SK-N-SH treated with all-trans-retinoic acid at 6 μM for 48 hours (cell line): Measurements from ENCODE around the gene TXNDC11.

Experiments
- ATAC-seq: fragments of 200-7000 bp; cut with Tn5 transposase; 3 replicates; pipeline ENCODE4 v1.9.1; 2020; ENCODE audit warnings: mild to moderate bottlenecking, moderate library complexity
- ARNTL ChIP-seq: fragments of 450-650 bp; formaldehyde crosslinking; IDR thresholded peaks from 2 replicates; pipeline ENCODE4 v1.5.0; 2020; ENCODE audit warnings: low read depth, mild to moderate bottlenecking, moderate library complexity, borderline replicate concordance
- BACH2 ChIP-seq: fragments of 250-450 bp; sonication (Bioruptor Pico); IDR thresholded peaks from 2 replicates; pipeline ENCODE4 v1.9.0; 2021; ENCODE audit warnings: mild to moderate bottlenecking, borderline replicate concordance
- CREB5 ChIP-seq: fragments of 250-450 bp; sonication (Bioruptor Pico); IDR thresholded peaks from 2 replicates; pipeline ENCODE4 v1.5.1; 2020; ENCODE audit warnings: low read depth, mild to moderate bottlenecking, moderate library complexity
- CSDC2 ChIP-seq: fragments of 250-450 bp; sonication (Bioruptor Pico); IDR thresholded peaks from 2 replicates; pipeline ENCODE4 v1.5.0; 2020; ENCODE audit warnings: mild to moderate bottlenecking, moderate library complexity
- CSRNP3 ChIP-seq: fragments of 250-450 bp; sonication (Bioruptor Pico); IDR thresholded peaks from 2 replicates; pipeline ENCODE4 v1.5.1; 2021; ENCODE audit warnings: mild to moderate bottlenecking, moderate library complexity
- ESRRG ChIP-seq: fragments of 250-450 bp; sonication (Bioruptor Pico); IDR thresholded peaks from 2 replicates; pipeline ENCODE4 v1.6.1; 2021; ENCODE audit warnings: mild to moderate bottlenecking
- GLIS3 ChIP-seq: fragments of 250-450 bp; sonication (Bioruptor Pico); IDR thresholded peaks from 2 replicates; pipeline ENCODE4 v1.5.0; 2020; ENCODE audit warnings: mild to moderate bottlenecking, moderate library complexity
- ISL1 ChIP-seq: fragments of 250-450 bp; sonication (Bioruptor Pico); IDR thresholded peaks from 2 replicates; pipeline ENCODE4 v2.1.2; 2022; ENCODE audit warnings: mild to moderate bottlenecking, moderate library complexity
- OSR1 ChIP-seq: fragments of 250-450 bp; sonication (Bioruptor Pico); IDR thresholded peaks from 2 replicates; pipeline ENCODE4 v1.8.0; 2022; ENCODE audit warnings: moderate library complexity, mild to moderate bottlenecking, inconsistent platforms
- PPARA ChIP-seq: fragments of 250-450 bp; sonication (Bioruptor Pico); IDR thresholded peaks from 2 replicates; pipeline ENCODE4 v1.5.0; 2020; ENCODE audit warnings: mild to moderate bottlenecking, borderline replicate concordance
- SNAI2 ChIP-seq: fragments of 250-450 bp; sonication (Bioruptor Pico); IDR thresholded peaks from 2 replicates; pipeline ENCODE4 v1.5.0; 2020; ENCODE audit warnings: mild to moderate bottlenecking, moderate library complexity
- TCF4 ChIP-seq: fragments of 250-450 bp; sonication (Bioruptor Pico); IDR thresholded peaks from 2 replicates; pipeline ENCODE4 v1.8.0; 2021; ENCODE audit warnings: mild to moderate bottlenecking, moderate library complexity, borderline replicate concordance
- TOX ChIP-seq: fragments of 250-450 bp; sonication (Bioruptor Pico); IDR thresholded peaks from 2 replicates; pipeline ENCODE4 v1.8.0; 2021; ENCODE audit warnings: mild to moderate bottlenecking, moderate library complexity, borderline replicate concordance
- ZC3H10 ChIP-seq: fragments of 250-450 bp; sonication (Bioruptor Pico); IDR thresholded peaks from 2 replicates; pipeline ENCODE4 v1.5.1; 2021; ENCODE audit warnings: mild to moderate bottlenecking, moderate library complexity
- ZFP30 ChIP-seq: fragments of 450-650 bp; formaldehyde crosslinking; IDR thresholded peaks from 2 replicates; pipeline ENCODE4 v1.5.0; 2022; ENCODE audit warnings: mild to moderate bottlenecking, moderate library complexity
- ZNF70 ChIP-seq: fragments of 450-650 bp; formaldehyde crosslinking; IDR thresholded peaks from 2 replicates; pipeline ENCODE4 v1.5.0; 2020; ENCODE audit warnings: mild to moderate bottlenecking, moderate library complexity
- TF ChIP-seq, protein P1 (sequence below): fragments of 250-450 bp; sonication (Bioruptor Pico); IDR thresholded peaks from 2 replicates; pipeline ENCODE4 v1.8.0; 2021; ENCODE audit warnings: low read depth, mild to moderate bottlenecking, moderate library complexity, borderline replicate concordance
- TF ChIP-seq, protein P2 (sequence below): fragments of 250-450 bp; sonication (Bioruptor Pico); IDR thresholded peaks from 2 replicates; pipeline ENCODE4 v1.8.0; 2020; ENCODE audit warnings: mild to moderate bottlenecking, moderate library complexity, borderline replicate concordance
- TF ChIP-seq, protein P3 (sequence below): fragments of 250-450 bp; sonication (Bioruptor Pico); IDR thresholded peaks from 2 replicates; pipeline ENCODE4 v1.5.0; 2020; ENCODE audit warnings: mild to moderate bottlenecking, moderate library complexity

TXNDC11 gene

GRCh38 chr16:11660565-11660964 lies 82.1 kb downstream of the TXNDC11 start:
- TF ChIP-seq, protein P1, sequence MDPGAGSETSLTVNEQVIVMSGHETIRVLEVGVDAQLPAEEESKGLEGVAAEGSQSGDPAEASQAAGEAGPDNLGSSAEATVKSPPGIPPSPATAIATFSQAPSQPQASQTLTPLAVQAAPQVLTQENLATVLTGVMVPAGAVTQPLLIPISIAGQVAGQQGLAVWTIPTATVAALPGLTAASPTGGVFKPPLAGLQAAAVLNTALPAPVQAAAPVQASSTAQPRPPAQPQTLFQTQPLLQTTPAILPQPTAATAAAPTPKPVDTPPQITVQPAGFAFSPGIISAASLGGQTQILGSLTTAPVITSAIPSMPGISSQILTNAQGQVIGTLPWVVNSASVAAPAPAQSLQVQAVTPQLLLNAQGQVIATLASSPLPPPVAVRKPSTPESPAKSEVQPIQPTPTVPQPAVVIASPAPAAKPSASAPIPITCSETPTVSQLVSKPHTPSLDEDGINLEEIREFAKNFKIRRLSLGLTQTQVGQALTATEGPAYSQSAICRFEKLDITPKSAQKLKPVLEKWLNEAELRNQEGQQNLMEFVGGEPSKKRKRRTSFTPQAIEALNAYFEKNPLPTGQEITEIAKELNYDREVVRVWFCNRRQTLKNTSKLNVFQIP: no peak
- TF ChIP-seq, protein P2, sequence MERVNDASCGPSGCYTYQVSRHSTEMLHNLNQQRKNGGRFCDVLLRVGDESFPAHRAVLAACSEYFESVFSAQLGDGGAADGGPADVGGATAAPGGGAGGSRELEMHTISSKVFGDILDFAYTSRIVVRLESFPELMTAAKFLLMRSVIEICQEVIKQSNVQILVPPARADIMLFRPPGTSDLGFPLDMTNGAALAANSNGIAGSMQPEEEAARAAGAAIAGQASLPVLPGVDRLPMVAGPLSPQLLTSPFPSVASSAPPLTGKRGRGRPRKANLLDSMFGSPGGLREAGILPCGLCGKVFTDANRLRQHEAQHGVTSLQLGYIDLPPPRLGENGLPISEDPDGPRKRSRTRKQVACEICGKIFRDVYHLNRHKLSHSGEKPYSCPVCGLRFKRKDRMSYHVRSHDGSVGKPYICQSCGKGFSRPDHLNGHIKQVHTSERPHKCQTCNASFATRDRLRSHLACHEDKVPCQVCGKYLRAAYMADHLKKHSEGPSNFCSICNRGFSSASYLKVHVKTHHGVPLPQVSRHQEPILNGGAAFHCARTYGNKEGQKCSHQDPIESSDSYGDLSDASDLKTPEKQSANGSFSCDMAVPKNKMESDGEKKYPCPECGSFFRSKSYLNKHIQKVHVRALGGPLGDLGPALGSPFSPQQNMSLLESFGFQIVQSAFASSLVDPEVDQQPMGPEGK (CRISPR knock-in tag): no peak
- TF ChIP-seq GLIS3 (CRISPR knock-in tag) (no peak), ZFP30 (CRISPR knock-in tag) (no peak), BACH2 (CRISPR knock-in tag) (no peak), PPARA (CRISPR knock-in tag) (no peak), ZNF70 (CRISPR knock-in tag) (no peak), ESRRG (CRISPR knock-in tag) (no peak), CREB5 (CRISPR knock-in tag) (no peak), CSRNP3 (CRISPR knock-in tag) (no peak), ISL1 (CRISPR knock-in tag) (no peak), CSDC2 (no peak)

DNA sequence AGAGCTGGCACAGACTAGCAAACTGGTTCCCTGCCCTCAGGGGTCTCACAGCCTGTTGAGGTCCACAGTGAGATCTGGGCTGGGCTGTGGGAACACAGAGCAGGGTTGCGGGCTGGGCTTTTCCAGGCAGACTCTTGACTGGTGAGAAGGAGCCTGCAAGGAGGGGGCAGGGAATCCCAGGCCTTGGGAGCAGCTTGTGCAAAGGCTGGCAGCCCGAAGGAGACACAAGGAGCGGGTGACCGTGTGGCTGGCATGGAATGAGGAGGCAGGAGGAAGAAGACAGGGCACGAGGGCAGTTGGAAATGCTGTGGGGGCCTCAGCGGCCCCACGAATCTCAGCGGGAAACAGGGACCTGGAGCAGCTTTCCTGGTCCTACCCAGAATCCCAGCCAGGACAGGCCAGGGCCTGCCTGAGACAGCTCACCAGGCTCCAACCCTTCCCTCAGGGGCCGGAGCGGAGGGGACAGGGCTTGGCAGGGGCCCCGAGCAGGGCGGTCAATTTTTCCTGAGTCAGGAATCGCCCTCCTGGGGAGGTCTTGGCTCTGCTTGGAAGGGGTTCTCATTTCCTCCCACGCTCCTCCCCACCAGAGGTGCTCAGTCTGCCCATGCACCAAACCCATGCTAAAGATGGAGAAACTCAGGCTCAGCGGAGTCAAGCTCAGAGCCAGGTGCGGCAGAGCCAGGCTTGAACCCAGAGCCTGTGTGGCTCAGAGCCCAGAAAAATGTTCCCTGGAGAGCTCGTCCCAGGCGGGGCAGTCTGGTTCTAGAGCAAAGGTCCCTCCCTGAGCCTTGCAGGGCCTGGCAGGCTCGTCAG lies 83.6 kb downstream of the TXNDC11 start:
- ATAC-seq: no peak; the same call in 2 of the 3 replicates
- TF ChIP-seq, protein P2 (CRISPR knock-in tag): no peak

More at GRCh38 chr16:11660565-11660964, 82.1 kb downstream of the TXNDC11 start:
- ATAC-seq: no peak

DNA sequence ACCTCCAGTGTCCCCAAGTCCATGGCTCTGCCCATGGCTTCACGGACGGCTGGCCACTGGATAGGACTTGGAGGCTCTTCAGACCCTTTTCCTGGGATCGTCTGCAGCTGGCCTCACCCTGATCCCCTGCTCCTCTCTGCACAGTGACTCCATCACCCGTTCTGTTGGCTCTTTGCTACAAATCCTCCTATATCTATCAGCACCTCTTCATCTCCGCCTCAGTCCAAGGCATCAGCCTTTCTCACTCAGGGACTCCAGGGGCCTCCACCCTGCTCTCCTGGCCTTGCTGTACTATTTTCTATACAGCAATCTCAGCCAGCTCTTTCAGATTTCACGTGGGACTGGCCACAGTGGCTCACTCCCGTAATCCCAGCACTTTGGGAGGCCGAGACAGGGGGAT lies 85.1 kb downstream of the TXNDC11 start:
- ATAC-seq: no peak
- TF ChIP-seq CSRNP3 (CRISPR knock-in tag) (no peak), BACH2 (CRISPR knock-in tag) (no peak), ZNF70 (CRISPR knock-in tag) (no peak), TCF4 (CRISPR knock-in tag) (no peak), OSR1 (CRISPR knock-in tag) (no peak), SNAI2 (CRISPR knock-in tag) (no peak), CSDC2 (no peak), PPARA (CRISPR knock-in tag) (no peak), ZC3H10 (CRISPR knock-in tag) (no peak), ESRRG (CRISPR knock-in tag) (no peak), TOX (CRISPR knock-in tag) (no peak), ARNTL (CRISPR knock-in tag) (no peak)
- TF ChIP-seq, protein P3, sequence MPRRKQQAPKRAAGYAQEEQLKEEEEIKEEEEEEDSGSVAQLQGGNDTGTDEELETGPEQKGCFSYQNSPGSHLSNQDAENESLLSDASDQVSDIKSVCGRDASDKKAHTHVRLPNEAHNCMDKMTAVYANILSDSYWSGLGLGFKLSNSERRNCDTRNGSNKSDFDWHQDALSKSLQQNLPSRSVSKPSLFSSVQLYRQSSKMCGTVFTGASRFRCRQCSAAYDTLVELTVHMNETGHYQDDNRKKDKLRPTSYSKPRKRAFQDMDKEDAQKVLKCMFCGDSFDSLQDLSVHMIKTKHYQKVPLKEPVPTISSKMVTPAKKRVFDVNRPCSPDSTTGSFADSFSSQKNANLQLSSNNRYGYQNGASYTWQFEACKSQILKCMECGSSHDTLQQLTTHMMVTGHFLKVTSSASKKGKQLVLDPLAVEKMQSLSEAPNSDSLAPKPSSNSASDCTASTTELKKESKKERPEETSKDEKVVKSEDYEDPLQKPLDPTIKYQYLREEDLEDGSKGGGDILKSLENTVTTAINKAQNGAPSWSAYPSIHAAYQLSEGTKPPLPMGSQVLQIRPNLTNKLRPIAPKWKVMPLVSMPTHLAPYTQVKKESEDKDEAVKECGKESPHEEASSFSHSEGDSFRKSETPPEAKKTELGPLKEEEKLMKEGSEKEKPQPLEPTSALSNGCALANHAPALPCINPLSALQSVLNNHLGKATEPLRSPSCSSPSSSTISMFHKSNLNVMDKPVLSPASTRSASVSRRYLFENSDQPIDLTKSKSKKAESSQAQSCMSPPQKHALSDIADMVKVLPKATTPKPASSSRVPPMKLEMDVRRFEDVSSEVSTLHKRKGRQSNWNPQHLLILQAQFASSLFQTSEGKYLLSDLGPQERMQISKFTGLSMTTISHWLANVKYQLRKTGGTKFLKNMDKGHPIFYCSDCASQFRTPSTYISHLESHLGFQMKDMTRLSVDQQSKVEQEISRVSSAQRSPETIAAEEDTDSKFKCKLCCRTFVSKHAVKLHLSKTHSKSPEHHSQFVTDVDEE (CRISPR knock-in tag): no peak
- TF ChIP-seq, protein P1: no peak
- TF ChIP-seq, protein P2 (CRISPR knock-in tag): no peak
